Testis (tissue), 2 donors: Measurements from ENCODE around the gene EFNA1.

Experiments used
- CTCF ChIP-seq, 3 experiments: fragments of 450-650 bp in 2 of 3; fragments of 200-600 bp in 1 of 3; sonication (generic) in 1 of 3; IDR thresholded peaks; one replicate each; pipeline ENCODE4 v1.5.1; 2016 to 2019; ENCODE audit warnings: antibody characterized with exemption in 3 of 3, mild to moderate bottlenecking in 2 of 3, moderate library complexity in 1 of 3
- POLR2A ChIP-seq: fragments of 450-650 bp; IDR thresholded peaks from one replicate; pipeline ENCODE4 v1.6.1; 2017; ENCODE audit warnings: antibody characterized with exemption, mild to moderate bottlenecking, moderate library complexity

- TF ChIP-seq POLR2A (no peak), CTCF (IDR thresholded peaks at IDR 0.05) (no peak)
Observed at GRCh38 chr1:155078469-155079209, 49.0 kb upstream of the EFNA1 start, which contains the start of gene EFNA3.
